ENCODE measurements around the gene CDYL2. TPM values are rescaled to one million over a fixed set of nuclear protein-coding genes. Genes with fewer than 3 reads are reported as not detected.

CDYL2 gene
- total RNA-seq, 4 donors from 2014 or later = 0.83 to 6.5 (median 3.6) TPM

DNA sequence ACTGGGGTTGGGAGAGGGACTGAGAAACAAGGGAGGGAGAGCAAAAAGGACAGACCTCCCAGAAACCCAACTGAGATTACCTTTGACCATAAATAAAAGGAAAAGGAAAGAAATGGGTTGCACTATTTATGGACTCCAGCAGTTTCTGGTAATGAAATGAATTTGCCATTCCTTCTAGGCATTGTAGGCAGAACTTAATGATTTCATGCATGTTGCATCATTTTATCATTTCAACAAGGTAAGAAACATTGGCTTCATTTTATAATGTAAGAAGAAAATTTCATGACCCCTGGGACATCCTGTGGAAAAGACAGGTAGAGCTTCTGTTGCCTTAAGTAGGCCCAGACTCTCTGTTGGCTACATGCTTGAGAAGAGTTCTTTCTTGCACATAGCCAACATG is 8.2 kb upstream of the CDYL2 start:
- no peak overlapping the region for H3K4me3 ChIP-seq
- TF ChIP-seq EP300 (IDR thresholded peaks at IDR 0.05) (no peak), POLR2A (IDR thresholded peaks at IDR 0.05; ENCODE audit: low read depth) (no peak), POLR2AphosphoS5 (IDR thresholded peaks at IDR 0.05) (no peak)
- TF ChIP-seq, protein P1, sequence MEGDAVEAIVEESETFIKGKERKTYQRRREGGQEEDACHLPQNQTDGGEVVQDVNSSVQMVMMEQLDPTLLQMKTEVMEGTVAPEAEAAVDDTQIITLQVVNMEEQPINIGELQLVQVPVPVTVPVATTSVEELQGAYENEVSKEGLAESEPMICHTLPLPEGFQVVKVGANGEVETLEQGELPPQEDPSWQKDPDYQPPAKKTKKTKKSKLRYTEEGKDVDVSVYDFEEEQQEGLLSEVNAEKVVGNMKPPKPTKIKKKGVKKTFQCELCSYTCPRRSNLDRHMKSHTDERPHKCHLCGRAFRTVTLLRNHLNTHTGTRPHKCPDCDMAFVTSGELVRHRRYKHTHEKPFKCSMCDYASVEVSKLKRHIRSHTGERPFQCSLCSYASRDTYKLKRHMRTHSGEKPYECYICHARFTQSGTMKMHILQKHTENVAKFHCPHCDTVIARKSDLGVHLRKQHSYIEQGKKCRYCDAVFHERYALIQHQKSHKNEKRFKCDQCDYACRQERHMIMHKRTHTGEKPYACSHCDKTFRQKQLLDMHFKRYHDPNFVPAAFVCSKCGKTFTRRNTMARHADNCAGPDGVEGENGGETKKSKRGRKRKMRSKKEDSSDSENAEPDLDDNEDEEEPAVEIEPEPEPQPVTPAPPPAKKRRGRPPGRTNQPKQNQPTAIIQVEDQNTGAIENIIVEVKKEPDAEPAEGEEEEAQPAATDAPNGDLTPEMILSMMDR (IDR thresholded peaks at IDR 0.05) = no peak
- H3K4me1 ChIP-seq = no peaks in the 10 kb centered on the region
- intact Hi-C loops (cut with DNase I) = no loop called here
- H3K27ac ChIP-seq (replicated peaks in 1 of 4) = no peak overlapping the region
- no peaks in the 10 kb centered on the region for H3K36me3 ChIP-seq
- H3K9me3 ChIP-seq = no peaks in the 10 kb centered on the region
- H3K27me3 ChIP-seq = peaks cover 0 to 9% (median 0%) of the 10 kb centered on the region in 4 donors
- DNase-seq (ENCODE audit: extremely low spot score) = peak; percentile 21

DNA sequence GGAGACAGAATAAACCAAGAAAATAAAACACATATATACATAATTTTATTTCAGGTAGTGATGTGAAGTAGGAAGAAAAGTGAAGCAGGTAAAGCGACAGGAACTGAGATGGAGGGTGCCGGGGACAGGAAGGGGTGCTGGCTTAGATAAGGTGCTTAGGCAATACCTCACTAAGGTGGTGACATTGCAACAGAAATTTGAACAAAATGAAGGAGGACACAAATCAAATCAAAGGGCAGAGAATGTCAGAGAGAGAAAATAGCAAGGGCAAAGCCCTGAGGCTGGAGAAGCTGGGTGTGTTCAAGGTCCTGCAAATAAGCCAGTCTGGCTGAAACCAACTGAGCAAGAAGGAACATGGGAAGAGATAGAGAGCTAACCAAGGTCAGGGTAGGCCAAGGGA is 5.0 kb upstream of the CDYL2 start:
- peaks cover 0 to 8% (median 4%) of the 10 kb centered on the region in 4 donors for H3K4me1 ChIP-seq

DNA sequence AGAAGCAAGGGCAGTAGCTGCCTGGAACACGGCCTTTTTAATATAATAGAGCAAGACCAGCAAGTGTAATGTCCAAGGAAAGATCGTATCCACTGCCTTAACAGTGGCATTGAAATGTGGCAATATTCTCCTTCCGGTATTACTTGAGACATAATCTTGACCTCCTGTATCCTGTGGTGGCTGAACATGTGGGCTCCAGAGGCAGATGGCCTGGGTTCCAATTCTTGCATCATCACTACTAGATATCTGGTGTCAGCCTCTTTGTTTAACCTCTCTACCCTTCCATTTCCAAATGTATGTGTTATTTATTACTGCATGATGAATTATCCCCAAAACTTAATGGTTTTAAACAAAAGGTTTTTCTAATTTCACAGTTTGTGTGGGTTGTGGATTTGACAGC is 3.5 kb upstream of the CDYL2 start:
- DNase-seq (ENCODE audit: extremely low spot score) = no peak

More for the DNA sequence above, 5.0 kb upstream of the CDYL2 start:
- Histone ChIP-seq H3K27me3 (peaks cover 0 to 8% (median 3%) of the 10 kb centered on the region in 4 donors), H3K9me3 (no peaks in the 10 kb centered on the region), H3K27ac (replicated peaks in 1 of 4) (no peak overlapping the region), H3K36me3 (no peaks in the 10 kb centered on the region), H3K4me3 (no peak overlapping the region)
- 79% methylated on average over 2 of the region's 2 CpGs for WGBS
- intact Hi-C loops (cut with DNase I) = no loop called here
- TF ChIP-seq EP300 (IDR thresholded peaks at IDR 0.05) = no peak
- TF ChIP-seq POLR2AphosphoS5 (IDR thresholded peaks at IDR 0.05) = no peak
- TF ChIP-seq POLR2A (IDR thresholded peaks at IDR 0.05; ENCODE audit: low read depth) = no peak
- TF ChIP-seq, protein P1 (IDR thresholded peaks at IDR 0.05) = no peak
- no peak for DNase-seq (ENCODE audit: extremely low spot score)

DNA sequence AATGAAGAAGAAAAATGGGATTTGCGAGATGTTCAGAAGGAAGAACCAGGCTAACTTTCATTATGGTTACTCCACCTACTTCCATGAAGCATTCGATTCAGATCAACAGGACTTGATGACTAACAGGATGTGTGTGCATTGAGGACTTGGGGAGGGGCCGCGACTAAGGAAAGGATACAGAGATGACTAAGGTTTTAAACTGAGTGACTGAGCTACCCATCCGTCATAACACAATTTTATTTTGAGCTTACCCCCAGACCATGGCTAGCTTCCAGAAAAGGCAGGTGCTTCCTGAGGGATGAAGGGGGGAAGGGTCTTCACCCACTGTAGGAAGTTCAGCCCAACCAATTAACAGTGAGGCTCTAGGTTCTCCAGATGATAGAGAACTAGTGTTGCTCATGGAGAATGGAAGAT is 2.5 kb upstream of the CDYL2 start:
- Histone ChIP-seq H3K27me3 (peaks cover 0 to 17% (median 3%) of the 10 kb centered on the region in 4 donors), H3K9me3 (no peaks in the 10 kb centered on the region), H3K27ac (replicated peaks in 1 of 4) (no peak overlapping the region), H3K4me1 (peaks cover 0 to 13% (median 9%) of the 10 kb centered on the region in 4 donors), H3K36me3 (no peaks in the 10 kb centered on the region), H3K4me3 (no peak overlapping the region)
- no peak for DNase-seq (ENCODE audit: extremely low spot score)
- WGBS = 68% methylated on average over 5 of the region's 5 CpGs
- intact Hi-C loops (cut with DNase I) = no loop called here
- no peak for TF ChIP-seq POLR2AphosphoS5 (IDR thresholded peaks at IDR 0.05)
- no peak for TF ChIP-seq EP300 (IDR thresholded peaks at IDR 0.05)
- no peak for TF ChIP-seq POLR2A (IDR thresholded peaks at IDR 0.05; ENCODE audit: low read depth)
- TF ChIP-seq, protein P1 (IDR thresholded peaks at IDR 0.05) = no peak

More for the DNA sequence above, 3.5 kb upstream of the CDYL2 start:
- H3K4me1 ChIP-seq = peaks cover 0 to 13% (median 9%) of the 10 kb centered on the region in 4 donors
- peaks cover 0 to 16% (median 3%) of the 10 kb centered on the region in 4 donors for H3K27me3 ChIP-seq
- TF ChIP-seq, protein P1 (IDR thresholded peaks at IDR 0.05) = no peak
- TF ChIP-seq POLR2AphosphoS5 (IDR thresholded peaks at IDR 0.05) (no peak), EP300 (IDR thresholded peaks at IDR 0.05) (no peak), POLR2A (IDR thresholded peaks at IDR 0.05; ENCODE audit: low read depth) (no peak)
- H3K4me3 ChIP-seq = no peak overlapping the region
- WGBS = 81% methylated on average over 3 of the region's 3 CpGs
- no peak overlapping the region for H3K27ac ChIP-seq (replicated peaks in 1 of 4)
- H3K36me3 ChIP-seq = no peaks in the 10 kb centered on the region
- H3K9me3 ChIP-seq = no peaks in the 10 kb centered on the region
- intact Hi-C loops (cut with DNase I) = no loop called here

DNA sequence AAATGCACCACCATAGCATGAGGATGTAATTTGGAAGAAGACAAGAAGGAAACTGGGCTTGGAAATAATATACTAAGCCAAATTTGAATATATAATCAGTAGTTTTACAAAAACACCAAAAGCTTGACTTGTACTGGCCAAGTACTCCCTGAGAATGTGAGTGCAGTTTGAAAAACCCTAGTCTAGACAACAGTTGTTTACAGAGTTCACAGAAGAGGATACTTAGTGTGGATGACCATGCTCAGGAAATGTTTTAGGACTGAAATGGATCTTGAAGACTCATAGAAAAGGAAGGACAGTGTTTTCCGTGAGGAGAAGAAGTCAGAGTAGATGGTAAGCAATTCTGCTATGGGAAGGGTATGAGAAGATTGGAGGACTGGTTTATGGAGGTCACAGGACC is 1.9 kb upstream of the CDYL2 start:
- Histone ChIP-seq H3K4me3 (no peak overlapping the region), H3K4me1 (peaks cover 0 to 13% (median 9%) of the 10 kb centered on the region in 4 donors), H3K27me3 (peaks cover 0 to 17% (median 3%) of the 10 kb centered on the region in 4 donors), H3K27ac (replicated peaks in 1 of 4) (no peak overlapping the region), H3K9me3 (no peaks in the 10 kb centered on the region), H3K36me3 (no peaks in the 10 kb centered on the region)
- WGBS = 81% methylated on average over 1 of the region's 1 CpG
- DNase-seq (ENCODE audit: extremely low spot score) = no peak
- TF ChIP-seq POLR2AphosphoS5 (IDR thresholded peaks at IDR 0.05) (no peak), EP300 (IDR thresholded peaks at IDR 0.05) (no peak)
- TF ChIP-seq, protein P1 (IDR thresholded peaks at IDR 0.05) = no peak
- intact Hi-C loops (cut with DNase I) = no loop called here
